Measurements from ENCODE around the gene CEMIP2. TPM values are rescaled to one million over a fixed set of nuclear protein-coding genes. Genes with fewer than 3 reads are reported as not detected.

CEMIP2 gene
- polyA plus RNA-seq, 1 of the 3 experiments (the other 2 are of a cell fraction): 39.8 TPM

GRCh38 chr9:71791875-71792274 is 23.6 kb upstream of the CEMIP2 start:
- Histone ChIP-seq H3K4me1 (ENCODE audit: control insufficient read depth in 1 of 2, insufficient read depth in 2 of 2, low read depth in 1 of 2, low read length in 1 of 2) (no peaks in the 10 kb centered on the region), H4K20me1 (ENCODE audit: insufficient read depth) (no peaks in the 10 kb centered on the region), H3K36me3 (replicated peaks in 1 of 2; ENCODE audit: control insufficient read depth in 1 of 2, insufficient read depth in 2 of 2, low read length in 1 of 2) (no peaks in the 10 kb centered on the region), H3K27me3 (ENCODE audit: insufficient read depth) (no peaks in the 10 kb centered on the region), H3K27ac (ENCODE audit: low read depth in 2 of 2, low read length in 1 of 2) (no peak overlapping the region), H3K4me2 (no peak overlapping the region), H3K9ac (no peak overlapping the region), H3K79me2 (ENCODE audit: insufficient read depth) (no peaks in the 10 kb centered on the region), H3K4me3 (ENCODE audit: low read depth in 2 of 2, low read length in 1 of 2) (no peak overlapping the region), H3K9me2 (no peaks in the 10 kb centered on the region), H3F3A (replicated peaks; ENCODE audit: insufficient read depth) (peaks cover 12% of the 10 kb centered on the region), H2AFZ (ENCODE audit: low read depth) (no peak overlapping the region), H3K9me3 (no peaks in the 10 kb centered on the region)
- no peak for DNase-seq
- CTCF ChIA-PET: interaction anchor here (1.7 kb wide), 1 partner anchor 27 kb away, joined by 7 read pairs; no protein-coding TSS in a partner anchor
- POLR2A ChIA-PET: no interaction called here
- WGBS (ENCODE audit: low lambda C conversion rate): 33% methylated on average over 4 of the region's 4 CpGs
- TF ChIP-seq CTCF (IDR thresholded peaks at IDR 0.05): no peak
- no peak for TF ChIP-seq POLR2AphosphoS5 (IDR thresholded peaks at IDR 0.05; ENCODE audit: low read depth, low read length)

GRCh38 chr9:71790296-71790695 is 22.0 kb upstream of the CEMIP2 start:
- no peaks in the 10 kb centered on the region for H3K79me2 ChIP-seq (ENCODE audit: insufficient read depth)
- H3K4me1 ChIP-seq (ENCODE audit: control insufficient read depth in 1 of 2, insufficient read depth in 2 of 2, low read depth in 1 of 2, low read length in 1 of 2): no peaks in the 10 kb centered on the region
- TF ChIP-seq PBX3 (IDR thresholded peaks at IDR 0.05): no peak
- TF ChIP-seq, protein P1, sequence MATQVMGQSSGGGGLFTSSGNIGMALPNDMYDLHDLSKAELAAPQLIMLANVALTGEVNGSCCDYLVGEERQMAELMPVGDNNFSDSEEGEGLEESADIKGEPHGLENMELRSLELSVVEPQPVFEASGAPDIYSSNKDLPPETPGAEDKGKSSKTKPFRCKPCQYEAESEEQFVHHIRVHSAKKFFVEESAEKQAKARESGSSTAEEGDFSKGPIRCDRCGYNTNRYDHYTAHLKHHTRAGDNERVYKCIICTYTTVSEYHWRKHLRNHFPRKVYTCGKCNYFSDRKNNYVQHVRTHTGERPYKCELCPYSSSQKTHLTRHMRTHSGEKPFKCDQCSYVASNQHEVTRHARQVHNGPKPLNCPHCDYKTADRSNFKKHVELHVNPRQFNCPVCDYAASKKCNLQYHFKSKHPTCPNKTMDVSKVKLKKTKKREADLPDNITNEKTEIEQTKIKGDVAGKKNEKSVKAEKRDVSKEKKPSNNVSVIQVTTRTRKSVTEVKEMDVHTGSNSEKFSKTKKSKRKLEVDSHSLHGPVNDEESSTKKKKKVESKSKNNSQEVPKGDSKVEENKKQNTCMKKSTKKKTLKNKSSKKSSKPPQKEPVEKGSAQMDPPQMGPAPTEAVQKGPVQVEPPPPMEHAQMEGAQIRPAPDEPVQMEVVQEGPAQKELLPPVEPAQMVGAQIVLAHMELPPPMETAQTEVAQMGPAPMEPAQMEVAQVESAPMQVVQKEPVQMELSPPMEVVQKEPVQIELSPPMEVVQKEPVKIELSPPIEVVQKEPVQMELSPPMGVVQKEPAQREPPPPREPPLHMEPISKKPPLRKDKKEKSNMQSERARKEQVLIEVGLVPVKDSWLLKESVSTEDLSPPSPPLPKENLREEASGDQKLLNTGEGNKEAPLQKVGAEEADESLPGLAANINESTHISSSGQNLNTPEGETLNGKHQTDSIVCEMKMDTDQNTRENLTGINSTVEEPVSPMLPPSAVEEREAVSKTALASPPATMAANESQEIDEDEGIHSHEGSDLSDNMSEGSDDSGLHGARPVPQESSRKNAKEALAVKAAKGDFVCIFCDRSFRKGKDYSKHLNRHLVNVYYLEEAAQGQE (IDR thresholded peaks at IDR 0.05; ENCODE audit: low read depth, low read length): no peak
- no peak for TF ChIP-seq MEF2A (IDR thresholded peaks at IDR 0.05; ENCODE audit: borderline replicate concordance, low read depth)
- no peak for TF ChIP-seq FOSL2 (IDR thresholded peaks at IDR 0.05; ENCODE audit: borderline replicate concordance, low read depth)
- TF ChIP-seq RCOR1 (IDR thresholded peaks at IDR 0.05; ENCODE audit: low read length): no peak
- TF ChIP-seq NRF1 (IDR thresholded peaks at IDR 0.05; ENCODE audit: low read depth, low read length): no peak
- TF ChIP-seq MAX (IDR thresholded peaks at IDR 0.05; ENCODE audit: low read depth): no peak
- TF ChIP-seq SIN3A (IDR thresholded peaks at IDR 0.05; ENCODE audit: borderline replicate concordance, low read depth, low read length): no peak
- no peak for TF ChIP-seq IRF3 (IDR thresholded peaks at IDR 0.05; ENCODE audit: low read depth, low read length)
- TF ChIP-seq GABPA (IDR thresholded peaks at IDR 0.05; ENCODE audit: low read depth): no peak
- no peak for TF ChIP-seq RAD21 (IDR thresholded peaks at IDR 0.05; ENCODE audit: low read length)
- no peak for TF ChIP-seq TCF12 (IDR thresholded peaks at IDR 0.05)
- no peaks in the 10 kb centered on the region for H4K20me1 ChIP-seq (ENCODE audit: insufficient read depth)
- H3K4me2 ChIP-seq: no peak overlapping the region
- H3F3A ChIP-seq (replicated peaks; ENCODE audit: insufficient read depth): peaks cover 12% of the 10 kb centered on the region
- POLR2A ChIA-PET: no interaction called here
- DNase-seq: no peak
- no peaks in the 10 kb centered on the region for H3K36me3 ChIP-seq (replicated peaks in 1 of 2; ENCODE audit: control insufficient read depth in 1 of 2, insufficient read depth in 2 of 2, low read length in 1 of 2)
- no peak overlapping the region for H3K27ac ChIP-seq (ENCODE audit: low read depth in 2 of 2, low read length in 1 of 2)
- no peaks in the 10 kb centered on the region; the same call in 1 of the 2 replicates for H3K27me3 ChIP-seq (ENCODE audit: insufficient read depth)
- no peak overlapping the region for H3K4me3 ChIP-seq (ENCODE audit: low read depth in 2 of 2, low read length in 1 of 2)
- WGBS (ENCODE audit: low lambda C conversion rate): 32% methylated on average over 1 of the region's 1 CpG
- CTCF ChIA-PET: interaction anchor here (1.0 kb wide), 1 partner anchor 247 kb away, joined by 4 read pairs; no protein-coding TSS in a partner anchor
- no peak overlapping the region for H2AFZ ChIP-seq (ENCODE audit: low read depth)
- H3K9ac ChIP-seq: no peak overlapping the region
- H3K9me2 ChIP-seq: no peaks in the 10 kb centered on the region
- no peaks in the 10 kb centered on the region for H3K9me3 ChIP-seq
